ENCODE results near the gene COBLL1.

COBLL1 gene

GRCh38 chr2:164852086-164852485, 10.5 kb upstream of the COBLL1 start:
- DNase-seq, result no peak

- no peak for DNase-seq
These were observed 8.6 kb upstream of the COBLL1 start for GRCh38 chr2:164850235-164850634.

DNA sequence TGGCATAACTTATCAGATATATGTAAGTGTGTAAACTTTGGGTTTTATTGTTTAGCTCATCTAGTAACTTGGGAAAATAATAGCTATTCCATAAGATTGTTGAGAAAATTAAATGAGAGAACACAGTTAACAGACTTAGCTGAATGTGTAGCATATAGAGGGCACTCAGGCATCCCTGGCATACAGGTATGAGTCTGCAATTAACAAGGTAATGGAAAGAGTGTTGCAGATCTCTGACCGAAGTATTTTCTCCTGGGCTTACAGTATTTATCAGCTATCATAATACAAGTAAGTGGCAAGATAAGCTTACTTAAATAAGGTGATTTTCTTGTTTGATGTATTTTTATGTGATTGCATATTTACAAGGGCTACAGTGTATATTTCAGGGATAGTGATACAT, 7.9 kb upstream of the COBLL1 start:
- DNase-seq, result no peak

GRCh38 chr2:164847981-164848741, 6.5 kb upstream of the COBLL1 start:
- no peak for DNase-seq

GRCh38 chr2:164847291-164847690, 5.7 kb upstream of the COBLL1 start:
- DNase-seq, result no peak

DNA sequence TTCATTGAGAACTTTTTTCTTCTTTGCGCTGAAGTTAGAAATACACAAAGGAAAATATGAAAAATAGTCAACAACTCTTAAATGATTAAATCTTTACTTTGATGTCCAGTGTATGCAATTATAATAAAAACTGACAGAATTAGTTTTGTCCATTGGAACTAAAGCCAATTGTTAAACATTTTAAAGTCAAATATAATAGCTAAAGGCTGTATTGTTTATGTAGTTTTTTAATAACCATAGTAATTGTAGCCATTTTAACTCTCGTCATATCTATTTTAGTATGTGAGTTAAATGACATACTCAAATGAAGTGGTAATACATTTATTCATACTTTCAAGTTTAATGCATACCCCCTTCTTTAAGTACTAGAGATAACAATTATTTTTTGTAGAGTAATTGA, 4.7 kb upstream of the COBLL1 start:
- DNase-seq, result no peak

DNA sequence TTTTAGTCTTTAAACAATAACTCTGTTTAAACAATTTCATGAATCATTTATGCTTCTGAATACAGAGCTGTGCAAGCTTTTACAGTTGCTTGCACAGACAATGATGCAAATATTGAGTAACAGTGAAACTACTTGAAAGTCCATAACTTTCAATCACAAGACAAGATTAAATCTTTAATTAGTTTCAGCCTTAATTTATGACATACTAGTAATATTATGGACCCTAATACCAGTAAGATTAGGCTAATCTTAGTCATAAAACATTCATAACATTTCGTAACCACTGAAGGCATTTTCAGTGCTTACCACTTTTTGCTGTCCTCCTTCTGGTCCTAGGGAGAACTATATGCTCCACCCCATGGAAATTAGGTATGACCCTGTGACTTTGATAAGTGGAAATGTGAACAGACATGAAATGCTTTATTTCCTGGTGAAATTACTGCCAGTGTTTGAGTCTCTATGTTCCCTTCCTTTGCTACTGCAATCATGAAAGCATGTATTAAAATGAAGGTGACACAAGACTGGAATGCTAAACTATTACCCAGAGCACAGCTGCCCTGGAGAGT, 1.8 kb upstream of the COBLL1 start:
- DNase-seq, result no peak

GRCh38 chr2:164842624-164842966, 972 bp upstream of the COBLL1 start:
- DNase-seq, result no peak

- DNase-seq, result no peak
These were observed 499 bp downstream of the COBLL1 start for GRCh38 chr2:164840930-164841718.

GRCh38 chr2:164840458-164840929, 1.1 kb downstream of the COBLL1 start:
- DNase-seq, result no peak

- DNase-seq, result no peak
These were observed 1.6 kb downstream of the COBLL1 start for GRCh38 chr2:164839914-164840457.

GRCh38 chr2:164837807-164838206, 3.8 kb downstream of the COBLL1 start:
- no peak for DNase-seq

DNA sequence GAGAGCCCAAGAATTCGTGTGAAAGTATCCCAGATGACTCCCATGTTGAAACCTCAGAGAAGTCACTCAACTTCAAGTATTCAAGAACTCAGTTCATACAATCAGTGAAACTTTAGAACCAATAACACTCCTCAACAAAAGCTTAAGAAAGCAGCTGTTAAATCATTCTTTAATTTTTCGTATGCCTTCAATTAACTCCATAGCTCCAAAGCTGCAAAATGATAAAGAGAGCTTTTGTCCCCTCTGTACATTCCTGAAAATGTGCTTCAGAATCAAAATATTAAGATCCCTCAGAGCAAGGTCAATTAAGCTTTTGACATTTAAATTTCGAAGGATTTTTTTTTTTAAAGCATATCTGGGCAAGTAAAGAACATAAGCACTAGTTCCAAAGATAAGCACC, 4.7 kb downstream of the COBLL1 start:
- DNase-seq, result no peak

DNA sequence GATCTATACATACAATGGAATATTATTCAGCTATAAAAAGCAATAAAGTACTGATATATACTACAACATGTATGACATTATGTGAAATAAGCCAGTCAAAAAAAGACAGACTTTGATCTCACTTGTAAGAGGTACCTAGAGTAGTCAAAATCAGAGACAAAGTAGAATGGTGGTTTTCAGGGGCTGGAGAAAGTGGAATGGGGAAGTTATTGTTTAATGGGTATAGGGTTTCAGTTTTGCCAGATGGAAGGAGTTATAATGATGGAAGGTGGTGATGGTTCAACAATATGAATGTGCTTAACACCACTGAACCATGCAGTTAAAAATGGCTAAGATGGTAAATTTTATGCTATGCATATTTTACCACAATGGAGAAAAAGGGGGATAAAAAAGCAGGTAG, 6.3 kb downstream of the COBLL1 start:
- DNase-seq, result no peak

DNA sequence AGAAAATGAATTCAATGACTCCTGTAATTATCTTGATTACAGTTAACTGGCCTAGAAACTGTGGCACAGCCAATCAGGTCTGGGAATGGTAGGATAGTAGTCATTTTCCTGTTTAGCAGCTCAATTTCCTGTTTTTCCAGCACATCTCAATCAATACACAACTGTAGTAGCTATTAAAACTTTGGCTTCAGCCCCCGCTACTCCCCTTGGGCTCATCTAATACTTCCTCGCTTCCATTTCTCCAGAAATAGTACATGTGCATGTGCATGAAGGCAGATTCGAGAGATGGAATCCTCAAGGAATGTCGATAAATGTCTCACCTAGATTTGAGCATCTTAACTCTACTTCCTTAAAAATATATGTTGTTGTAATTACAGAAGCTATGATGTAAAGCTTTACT, 9.7 kb downstream of the COBLL1 start:
- DNase-seq, result no peak

DNA sequence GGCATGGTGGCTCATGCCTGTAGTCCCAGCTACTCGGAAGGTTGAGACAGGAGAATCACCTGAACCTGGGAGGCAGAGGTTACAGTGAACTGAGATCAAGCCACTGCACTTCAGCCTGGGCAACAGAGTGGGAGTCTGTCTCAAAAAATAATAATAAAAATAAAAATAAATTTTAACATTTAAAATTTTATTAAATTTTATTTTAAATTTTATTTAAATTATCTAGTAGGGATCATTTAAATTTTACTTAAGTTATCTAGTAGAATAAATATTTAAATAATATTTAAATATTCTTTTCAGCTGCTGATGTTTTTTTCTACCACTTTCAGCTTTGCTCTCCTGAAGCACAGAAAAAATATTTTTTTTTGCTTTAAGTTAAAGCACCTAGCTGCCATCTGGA, 10.4 kb downstream of the COBLL1 start:
- no peak for DNase-seq

GRCh38 chr2:164826293-164827243, 15.1 kb downstream of the COBLL1 start:
- DNase-seq, result no peak

GRCh38 chr2:164824872-164825271, 16.8 kb downstream of the COBLL1 start:
- DNase-seq, result no peak

DNA sequence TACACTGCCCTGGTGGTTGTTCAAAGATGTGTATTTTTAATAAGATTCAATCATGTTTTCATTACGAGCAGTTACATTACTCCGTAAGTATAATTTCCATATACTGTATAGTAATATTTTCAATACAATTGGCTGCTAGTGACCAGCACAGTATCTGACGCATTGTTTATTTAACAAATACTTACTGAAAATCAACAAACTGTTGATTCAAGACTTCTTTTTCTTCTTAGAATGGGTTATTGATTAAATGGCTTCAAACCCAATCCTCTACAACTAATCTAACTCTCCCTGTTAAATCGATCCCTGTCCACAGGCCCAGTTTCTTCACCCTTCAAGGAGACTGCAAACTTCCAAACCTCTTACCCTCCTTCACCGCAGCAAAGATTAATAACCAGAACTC, 18.5 kb downstream of the COBLL1 start:
- DNase-seq, result no peak

DNA sequence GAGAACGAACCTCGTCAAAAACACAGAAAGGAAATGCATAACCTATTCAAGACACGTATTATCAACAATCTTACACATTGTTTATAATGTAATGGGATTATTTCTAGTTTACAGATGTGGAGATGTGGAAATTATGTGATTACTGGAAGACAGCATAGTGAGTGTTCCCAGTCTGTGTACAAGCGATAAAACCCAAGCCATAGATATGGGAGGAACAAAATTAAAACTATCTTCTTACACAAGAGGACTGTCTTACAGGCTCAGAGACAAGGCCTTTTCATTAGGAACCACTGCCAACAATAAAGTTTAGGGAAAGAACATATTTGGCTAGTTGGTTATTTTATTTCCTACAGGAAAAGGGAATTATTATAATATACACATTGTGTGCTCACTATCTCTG, 20.3 kb downstream of the COBLL1 start:
- DNase-seq, result no peak

GRCh38 chr2:164818149-164819136, 23.2 kb downstream of the COBLL1 start:
- DNase-seq, result no peak

Measured in activated T-cell treated with anti-CD3 and anti-CD28 coated beads for 4 hours (primary cell).